Smooth muscle cell (in vitro differentiated cells): ENCODE data around the gene INSR. TPM values are rescaled to one million over a fixed set of nuclear protein-coding genes. Genes with fewer than 3 reads are reported as not detected.

Source experiments
- DNase-seq: peaks from one replicate; lab custom pipeline; 2025; ENCODE audit not compliant: unreplicated experiment; lab: John Stamatoyannopoulos, UW
- H2AFZ ChIP-seq: fragments of 200-600 bp; sonication (generic); 2 replicates; pipeline ENCODE4 v1.6.0; 2016; ENCODE audit warnings: antibody characterized with exemption, low read depth, mild to moderate bottlenecking
- H3F3A ChIP-seq: fragments of 200-600 bp; sonication (generic); 2 replicates; pipeline ENCODE4 v1.6.0; 2017; ENCODE audit warnings: antibody characterized with exemption, low read depth
- H3K27ac ChIP-seq: fragments of 200-600 bp; sonication (generic); 2 replicates; pipeline ENCODE4 v1.5.1; 2016; ENCODE audit warnings: low read depth, mild to moderate bottlenecking
- H3K27me3 ChIP-seq: fragments of 200-600 bp; sonication (generic); 2 replicates; pipeline ENCODE4 v1.6.1; 2016; ENCODE audit warnings: low read depth, mild to moderate bottlenecking
- H3K36me3 ChIP-seq: fragments of 200-600 bp; sonication (generic); 2 replicates; pipeline ENCODE4 v1.5.1; 2016; ENCODE audit warnings: low read depth
- H3K4me1 ChIP-seq: fragments of 200-600 bp; sonication (generic); 2 replicates; pipeline ENCODE4 v1.5.1; 2016; ENCODE audit warnings: low read depth
- H3K4me2 ChIP-seq: fragments of 200-600 bp; sonication (generic); 2 replicates; pipeline ENCODE4 v1.6.0; 2016; ENCODE audit warnings: mild to moderate bottlenecking
- H3K4me3 ChIP-seq: fragments of 200-600 bp; sonication (generic); 2 replicates; pipeline ENCODE4 v1.5.1; 2016; ENCODE audit warnings: mild to moderate bottlenecking
- H3K79me2 ChIP-seq: fragments of 200-600 bp; sonication (generic); 2 replicates; pipeline ENCODE4 v1.6.0; 2016; ENCODE audit warnings: low read depth, mild to moderate bottlenecking
- H3K9ac ChIP-seq: fragments of 200-600 bp; sonication (generic); 2 replicates; pipeline ENCODE4 v1.6.0; 2016; ENCODE audit warnings: low read depth
- H3K9me3 ChIP-seq: fragments of 200-600 bp; sonication (generic); replicated peaks from 2 replicates; pipeline ENCODE4 v1.5.1; 2016; ENCODE audit warnings: low read depth
- H4K20me1 ChIP-seq: fragments of 200-600 bp; sonication (generic); 2 replicates; pipeline ENCODE4 v1.6.0; 2016; ENCODE audit warnings: low read depth
- CTCF ChIP-seq: fragments of 200-600 bp; sonication (generic); IDR thresholded peaks from 2 replicates; pipeline ENCODE4 v1.5.1; 2017; ENCODE audit warnings: borderline replicate concordance, mild to moderate bottlenecking, antibody characterized with exemption; ENCODE audit not compliant: insufficient read depth, poor library complexity, severe bottlenecking
- WGBS: methylation state at CpG from one replicate; pipeline ENCODE4 v1.1.7; 2016; ENCODE audit warnings: low lambda C conversion rate; 5-methylcytosine and 5-hydroxymethylcytosine counted together
- polyA plus RNA-seq: library from polyadenylated mRNA; unstranded; fragments of >200 nt; fragmentation: Nextera tagmentation; extraction: Ambion mirVana; gene quantifications from 2 replicates; pipeline ENCODE4 v1.2.1, GENCODE V29; 2016
- total RNA-seq: library from RNA; depleted of rRNA; stranded (reverse); fragments of >200 nt; gene quantifications from 2 replicates; pipeline ENCODE4 v1.2.3, GENCODE V29; 2014

The INSR gene
- total and polyA plus RNA-seq, 2 experiments from 2014 or later, result 2.8 to 12.7 TPM

GRCh38 chr19:7138402-7138801 lies 155.8 kb downstream of the INSR start:
- no peak for DNase-seq
- no peaks in the 10 kb centered on the region for H3F3A ChIP-seq
- no peak overlapping the region for H2AFZ ChIP-seq
- WGBS, result 100% methylated on average over 1 of the region's 1 CpG
- H4K20me1 ChIP-seq, result no peaks in the 10 kb centered on the region
- no peak overlapping the region for H3K9ac ChIP-seq
- H3K36me3 ChIP-seq, result peaks cover 3% of the 10 kb centered on the region
- H3K27ac ChIP-seq, result no peak overlapping the region
- no peaks in the 10 kb centered on the region for H3K4me1 ChIP-seq
- no peak overlapping the region for H3K4me3 ChIP-seq
- no peaks in the 10 kb centered on the region for H3K9me3 ChIP-seq
- no peaks in the 10 kb centered on the region for H3K27me3 ChIP-seq
- no peaks in the 10 kb centered on the region for H3K79me2 ChIP-seq
- H3K4me2 ChIP-seq, result no peak overlapping the region
- TF ChIP-seq CTCF, result no peak

- H3K27me3 ChIP-seq, result no peaks in the 10 kb centered on the region
- H3K4me1 ChIP-seq, result no peaks in the 10 kb centered on the region
- H3K4me3 ChIP-seq, result no peak overlapping the region
- DNase-seq, result no peak
- no peak for TF ChIP-seq CTCF
- no peaks in the 10 kb centered on the region for H3K79me2 ChIP-seq
- no peak overlapping the region for H3K4me2 ChIP-seq
- H3K9ac ChIP-seq, result no peak overlapping the region
- no peaks in the 10 kb centered on the region for H4K20me1 ChIP-seq
- whole genome bisulfite sequencing, result 95% methylated on average over 2 of the region's 2 CpGs
- H3F3A ChIP-seq, result no peaks in the 10 kb centered on the region
- H2AFZ ChIP-seq, result no peak overlapping the region
- no peak overlapping the region for H3K27ac ChIP-seq
- no peaks in the 10 kb centered on the region for H3K9me3 ChIP-seq
- H3K36me3 ChIP-seq, result peaks cover 3% of the 10 kb centered on the region
Measured at GRCh38 chr19:7137120-7137519, 157.1 kb downstream of the INSR start.

GRCh38 chr19:7132054-7132453 lies 162.2 kb downstream of the INSR start:
- H3K9ac ChIP-seq, result no peak overlapping the region
- no peaks in the 10 kb centered on the region for H3K27me3 ChIP-seq
- no peaks in the 10 kb centered on the region for H3K4me1 ChIP-seq
- no peak overlapping the region for H3K4me3 ChIP-seq
- H4K20me1 ChIP-seq, result no peaks in the 10 kb centered on the region
- no peak overlapping the region for H3K27ac ChIP-seq
- H2AFZ ChIP-seq, result no peak overlapping the region
- H3K36me3 ChIP-seq, result peaks cover 12% of the 10 kb centered on the region
- H3K4me2 ChIP-seq, result no peak overlapping the region
- H3F3A ChIP-seq, result no peaks in the 10 kb centered on the region
- 97% methylated on average over 16 of the region's 16 CpGs for WGBS
- DNase-seq, result no peak
- H3K9me3 ChIP-seq, result no peaks in the 10 kb centered on the region
- no peak for TF ChIP-seq CTCF
- no peaks in the 10 kb centered on the region for H3K79me2 ChIP-seq

GRCh38 chr19:7130043-7130442 lies 164.2 kb downstream of the INSR start:
- Histone ChIP-seq H3K9me3 (peaks cover 8% of the 10 kb centered on the region), H3K4me2 (no peak overlapping the region), H3K4me1 (no peaks in the 10 kb centered on the region), H3K4me3 (no peak overlapping the region), H3K36me3 (peaks cover 28% of the 10 kb centered on the region), H3F3A (no peaks in the 10 kb centered on the region), H3K27ac (no peak overlapping the region), H3K9ac (no peak overlapping the region), H3K79me2 (no peaks in the 10 kb centered on the region), H2AFZ (no peak overlapping the region), H3K27me3 (no peaks in the 10 kb centered on the region), H4K20me1 (no peaks in the 10 kb centered on the region)
- DNase-seq, result no peak
- WGBS, result 100% methylated on average over 1 of the region's 1 CpG
- no peak for TF ChIP-seq CTCF
